ENCODE data around the gene WIF1. TPM values are rescaled to one million over a fixed set of nuclear protein-coding genes. Genes with fewer than 3 reads are reported as not detected.

Gene WIF1
- total and polyA plus RNA-seq, 2 of the 8 experiments (the other 6 are each of a cell fraction or from before 2014, with no cell fraction given): 1.8 to 9.1 TPM

DNA sequence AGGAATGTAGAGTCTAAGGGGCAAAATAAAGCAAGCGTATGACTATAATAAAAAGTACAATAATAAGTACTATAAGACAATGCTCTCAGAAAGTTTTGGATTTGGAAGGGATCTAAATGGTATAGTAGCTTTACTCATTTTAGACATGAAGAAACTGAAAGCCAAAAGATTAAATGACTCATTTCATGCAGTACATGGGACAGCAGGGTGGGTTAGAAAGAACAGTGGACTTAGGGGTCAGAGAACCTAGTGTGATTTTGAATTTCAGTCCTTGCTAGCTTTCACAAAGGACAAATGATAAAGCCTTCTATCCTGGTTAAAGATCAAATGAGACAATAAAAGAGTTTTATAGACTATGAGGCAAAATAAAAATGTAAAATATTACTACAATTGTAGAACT, 41.5 kb upstream of the WIF1 start:
- DNase-seq (ENCODE audit: low read depth in 1 of 2, low spot score in 2 of 2): no peak
- Histone ChIP-seq H2BK5ac (ENCODE audit: low read depth, low read length) (no peak overlapping the region), H2BK15ac (ENCODE audit: low read length) (no peak overlapping the region), H3K9ac (replicated peaks in 1 of 4; ENCODE audit: extremely low read depth in 1 of 4, low read depth in 3 of 4, low read length in 3 of 4) (no peak overlapping the region), H3K27me3 (replicated peaks in 1 of 4; ENCODE audit: control insufficient read depth in 3 of 4, extremely low read depth in 1 of 4, insufficient read depth in 3 of 4, low read length in 3 of 4) (no peaks in the 10 kb centered on the region), H2AK5ac (ENCODE audit: low read depth, low read length) (no peak overlapping the region), H3K14ac (ENCODE audit: insufficient read length) (no peak overlapping the region), H3K23ac (ENCODE audit: insufficient read length) (no peak overlapping the region), H4K8ac (ENCODE audit: extremely low read depth, insufficient read depth, low read length) (no peak overlapping the region), H2AFZ (ENCODE audit: low read length) (no peak overlapping the region), H3K79me1 (ENCODE audit: low read depth, low read length) (no peaks in the 10 kb centered on the region), H3K4me1 (replicated peaks in 1 of 4; ENCODE audit: control insufficient read depth in 3 of 4, insufficient read depth in 4 of 4, low read length in 3 of 4) (no peaks in the 10 kb centered on the region), H4K20me1 (replicated peaks in 1 of 2; ENCODE audit: control insufficient read depth in 1 of 2, insufficient read depth in 2 of 2, low read length in 2 of 2) (no peaks in the 10 kb centered on the region), H3K27ac (ENCODE audit: low read depth, low read length) (no peak overlapping the region), H3K4me2 (ENCODE audit: insufficient read depth in 1 of 2, low read depth in 2 of 2, low read length in 2 of 2) (no peak overlapping the region), H3K79me2 (ENCODE audit: control insufficient read depth in 1 of 2, insufficient read depth in 2 of 2, low read length in 2 of 2) (no peaks in the 10 kb centered on the region), H3K36me3 (ENCODE audit: control insufficient read depth in 2 of 4, insufficient read depth in 4 of 4, low read length in 3 of 4) (no peaks in the 10 kb centered on the region), H3K4ac (replicated peaks; ENCODE audit: insufficient read length, low read depth, low read length) (no peak overlapping the region), H4K5ac (ENCODE audit: insufficient read length, low read depth, low read length) (no peak overlapping the region), H2BK20ac (ENCODE audit: low read length) (no peak overlapping the region), H2BK12ac (ENCODE audit: low read depth, low read length) (no peak overlapping the region), H3K23me2 (ENCODE audit: low read depth, low read length) (no peaks in the 10 kb centered on the region), H4K91ac (replicated peaks; ENCODE audit: insufficient read length, low read length) (no peak overlapping the region), H3K9me3 (ENCODE audit: insufficient read depth in 2 of 2, low read depth in 1 of 2, low read length in 1 of 2) (no peaks in the 10 kb centered on the region), H2BK120ac (replicated peaks; ENCODE audit: low read depth, low read length) (no peak overlapping the region), H3K18ac (ENCODE audit: extremely low read depth, low read length) (no peak overlapping the region), H3K56ac (replicated peaks; ENCODE audit: insufficient read length, low read depth, low read length) (no peak overlapping the region), H3K4me3 (ENCODE audit: extremely low read depth in 1 of 4, insufficient read depth in 2 of 4, low read depth in 3 of 4, low read length in 4 of 4) (no peak overlapping the region)
- 90% methylated on average over 1 of the region's 1 CpG; no CpG with 5 or more reads in 1 of the 2 experiments for whole genome bisulfite sequencing, 2 experiments (ENCODE audit: extremely low coverage in 1 of 2, insufficient coverage in 1 of 2, insufficient read length in 1 of 2, insufficient replicate concordance in 2 of 2, low coverage in 1 of 2, low lambda C conversion rate in 2 of 2, missing lambda C conversion rate in 1 of 2)
- no peak for TF ChIP-seq RXRA (IDR thresholded peaks at IDR 0.05; ENCODE audit: insufficient read depth, low read depth, low read length)
- TF ChIP-seq GTF2F1 (IDR thresholded peaks at IDR 0.05; ENCODE audit: borderline replicate concordance, low read depth, low read length): no peak
- TF ChIP-seq YY1 (IDR thresholded peaks at IDR 0.05; ENCODE audit: low read depth, low read length): no peak
- no peak for TF ChIP-seq CHD2 (IDR thresholded peaks at IDR 0.05; ENCODE audit: low read length)
- FAIRE-seq: no peak
- POLR2A ChIA-PET (ENCODE audit: partially characterized antibody): no interaction called here
- CTCF ChIA-PET (ENCODE audit: partially characterized antibody): no interaction called here

Measured in H1 (cell line).